C4-2B (cell line): ENCODE results near the gene DRC1.

ENCODE experiments used
- CTCF ChIP-seq: fragments of 450-650 bp; conservative IDR thresholded peaks from 2 replicates; pipeline ENCODE4 v1.5.1; 2017; ENCODE audit warnings: mild to moderate bottlenecking
- ZFX ChIP-seq: fragments of 450-650 bp; IDR thresholded peaks from 2 replicates; pipeline ENCODE4 v1.6.1; 2017

DNA sequence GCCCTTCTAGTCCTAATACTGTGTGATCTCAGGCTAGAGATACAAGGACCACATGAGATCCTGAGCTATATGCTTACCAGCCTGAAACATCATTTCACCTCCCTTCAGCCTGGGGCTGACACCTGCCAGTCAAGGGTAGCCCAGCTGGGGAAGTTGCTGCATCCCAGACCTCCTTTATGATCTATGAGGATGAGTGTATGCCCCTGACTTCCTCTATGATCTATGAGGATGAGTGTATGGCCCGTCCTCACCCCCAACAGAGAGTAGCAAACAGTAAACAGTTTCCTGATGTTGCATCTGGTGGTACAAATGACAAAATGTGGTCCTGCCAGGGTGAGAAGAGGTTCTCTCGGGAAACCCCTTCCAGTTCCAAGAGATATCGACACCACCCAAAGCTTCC is 85.1 kb downstream of the DRC1 start:
- TF ChIP-seq CTCF, result no peak
- no peak for TF ChIP-seq ZFX
